HCT116 (cell line): ENCODE measurements around the gene SAP30L. TPM values are rescaled to one million over a fixed set of nuclear protein-coding genes. Genes with fewer than 3 reads are reported as not detected.

Source experiments
- ATAC-seq: fragments of 200-7000 bp; cut with Tn5 transposase; 2 replicates; pipeline ENCODE4 v1.9.1; 2020; ENCODE audit warnings: mild to moderate bottlenecking, moderate library complexity
- BruUV-seq: library from RNA; stranded (reverse); fragments of 400-500 nt; replicated peaks from 2 replicates; lab custom pipeline; 2021; lab: Mats Ljungman, UMichigan
- CTCF ChIA-PET: fragments of 300-600 bp; sonication (Branson Sonifier 250); formaldehyde crosslinking; loops from one replicate; lab custom pipeline; 2021; ENCODE audit warnings: antibody characterized with exemption; lab: Charles Lee
- POLR2A ChIA-PET: fragments of 300-600, 350-600 bp; sonication (Branson Sonifier 250); formaldehyde crosslinking; loops from one replicate; lab custom pipeline; 2021; ENCODE audit warnings: antibody characterized with exemption; lab: Charles Lee
- RAD21 ChIA-PET, 2 experiments: fragments of 300-600 bp; sonication (Branson Sonifier 250); formaldehyde crosslinking; loops; one replicate each; lab custom pipeline; 2023; ENCODE audit warnings: low total read pairs in 2 of 2; ENCODE audit not compliant: uncharacterized antibody in 2 of 2, unreplicated experiment in 2 of 2, low non-redundant PET in 1 of 2; lab: Charles Lee
- DNase-seq: peaks from one replicate; pipeline ENCODE4 v3.0.0-alpha.2; 2010; ENCODE audit warnings: low read depth, low spot score
- H2AFZ ChIP-seq: fragments of 200-600 bp; shearing (Covaris generic), sonication (generic); 2 replicates; pipeline ENCODE4 v1.6.1; 2017; ENCODE audit warnings: low read depth, mixed run types, mixed read lengths, antibody characterized with exemption, low read length; ENCODE audit not compliant: poor library complexity, severe bottlenecking
- H3K27ac ChIP-seq: 2 replicates; pipeline ENCODE4 v1.5.1; 2012; ENCODE audit warnings: low read depth, low read length
- H3K27me3 ChIP-seq: fragments of 200-600 bp; sonication (generic); 2 replicates; pipeline ENCODE4 v1.6.1; 2016; ENCODE audit warnings: mixed run types, low read length, mixed read lengths; ENCODE audit not compliant: insufficient read depth
- H3K36me3 ChIP-seq, 2 experiments: fragments of 200-500 bp in 1 of 2; fragments of 200-600 bp in 1 of 2; sonication (Bioruptor generic) in 1 of 2; sonication (generic) in 1 of 2; 2 replicates each; pipeline versions ENCODE4 v1.5.1 to v1.6.1; 2014 to 2016; ENCODE audit warnings: low read length in 2 of 2, inconsistent platforms in 1 of 2, mixed read lengths in 1 of 2, mixed run types in 1 of 2; ENCODE audit not compliant: insufficient read depth in 2 of 2, control insufficient read depth in 1 of 2
- H3K4me1 ChIP-seq, 2 experiments: fragments of 200-600 bp in 1 of 2; sonication (generic) in 1 of 2; 2 replicates each; pipeline versions ENCODE4 v1.5.1 to v1.6.1; 2012 to 2017; ENCODE audit warnings: low read length in 2 of 2, inconsistent platforms in 1 of 2, mild to moderate bottlenecking in 1 of 2, mixed read lengths in 1 of 2, mixed run types in 1 of 2, moderate library complexity in 1 of 2; ENCODE audit not compliant: insufficient read depth in 2 of 2, control insufficient read depth in 1 of 2
- H3K4me2 ChIP-seq: fragments of 200-600 bp; sonication (generic); 2 replicates; pipeline ENCODE4 v1.6.1; 2017; ENCODE audit warnings: mixed run types, low read length, mixed read lengths
- H3K4me3 ChIP-seq, 2 experiments: fragments of 200-600 bp in 1 of 2; sonication (generic) in 1 of 2; replicated peaks in 1 of 2; 2 replicates each; pipeline ENCODE4 v1.5.1; 2011 to 2016; ENCODE audit warnings: low read length in 2 of 2, control low read depth in 1 of 2, low read depth in 1 of 2, mild to moderate bottlenecking in 1 of 2, mixed read lengths in 1 of 2, mixed run types in 1 of 2
- H3K79me2 ChIP-seq: fragments of 200-600 bp; sonication (generic); 2 replicates; pipeline ENCODE4 v1.6.1; 2017; ENCODE audit warnings: mild to moderate bottlenecking, mixed run types, low read length, moderate library complexity, mixed read lengths; ENCODE audit not compliant: insufficient read depth
- H3K9ac ChIP-seq: fragments of 200-600 bp; sonication (generic); 2 replicates; pipeline ENCODE4 v1.6.1; 2016; ENCODE audit warnings: low read length, mixed read lengths
- H3K9me2 ChIP-seq: fragments of 200-600 bp; sonication (generic), shearing (Covaris generic); 2 replicates; pipeline ENCODE4 v1.6.1; 2017; ENCODE audit warnings: mixed run types, mild to moderate bottlenecking, moderate library complexity; ENCODE audit not compliant: insufficient read depth
- H3K9me3 ChIP-seq, 2 experiments: fragments of 200-500 bp in 1 of 2; fragments of 200-600 bp in 1 of 2; sonication (Bioruptor generic) in 1 of 2; sonication (generic) in 1 of 2; 2 replicates each; pipeline ENCODE4 v1.6.1; 2014 to 2017; ENCODE audit warnings: low read length in 2 of 2, mixed read lengths in 2 of 2, inconsistent platforms in 1 of 2, low read depth in 1 of 2, mild to moderate bottlenecking in 1 of 2, mixed run types in 1 of 2, moderate library complexity in 1 of 2; ENCODE audit not compliant: control insufficient read depth in 1 of 2, insufficient read depth in 1 of 2
- H4K20me1 ChIP-seq: fragments of 200-600 bp; sonication (generic), shearing (Covaris generic); 2 replicates; pipeline ENCODE4 v1.6.1; 2017; ENCODE audit warnings: mixed run types, mild to moderate bottlenecking, moderate library complexity; ENCODE audit not compliant: insufficient read depth
- CEBPB ChIP-seq: IDR thresholded peaks from 2 replicates; pipeline ENCODE4 v1.6.1; 2012; ENCODE audit warnings: low read depth
- EGR1 ChIP-seq: IDR thresholded peaks from 2 replicates; pipeline ENCODE4 v1.6.1; 2012; ENCODE audit warnings: low read depth
- EZH2 ChIP-seq: fragments of 200-600 bp; sonication (generic); IDR thresholded peaks from 2 replicates; pipeline ENCODE4 v1.6.1; 2017; ENCODE audit warnings: antibody characterized with exemption, mixed run types
- EZH2phosphoT487 ChIP-seq: fragments of 200-600 bp; IDR thresholded peaks from 2 replicates; pipeline ENCODE4 v1.6.1; 2018; ENCODE audit warnings: antibody characterized with exemption, borderline replicate concordance
- JUND ChIP-seq: IDR thresholded peaks from 2 replicates; pipeline ENCODE4 v1.6.1; 2012
- POLR2A ChIP-seq: IDR thresholded peaks from 2 replicates; pipeline ENCODE4 v1.7.0; 2011; ENCODE audit warnings: borderline replicate concordance; ENCODE audit not compliant: insufficient read depth, insufficient read length; ENCODE audit errors: extremely low read depth
- RAD21 ChIP-seq: IDR thresholded peaks from 2 replicates; pipeline ENCODE4 v1.6.1; 2012; ENCODE audit warnings: low read depth, mild to moderate bottlenecking
- SP1 ChIP-seq: IDR thresholded peaks from 2 replicates; pipeline ENCODE4 v1.6.1; 2012; ENCODE audit warnings: low read depth
- SRF ChIP-seq: IDR thresholded peaks from 2 replicates; pipeline ENCODE4 v1.6.1; 2012; ENCODE audit warnings: low read depth
- TCF7L2 ChIP-seq: IDR thresholded peaks from 2 replicates; pipeline ENCODE4 v1.7.0; 2011; ENCODE audit warnings: borderline replicate concordance, inconsistent platforms; ENCODE audit not compliant: insufficient read depth, insufficient read length; ENCODE audit errors: extremely low read depth
- YY1 ChIP-seq: IDR thresholded peaks from 2 replicates; pipeline ENCODE4 v1.6.1; 2011; ENCODE audit warnings: low read length, low read depth, moderate library complexity, mild to moderate bottlenecking; ENCODE audit not compliant: insufficient replicate concordance; ENCODE audit errors: extremely low read depth
- ZNF274 ChIP-seq: fragments of 200-500 bp; sonication (Bioruptor generic); IDR thresholded peaks from 2 replicates; pipeline ENCODE4 v1.6.1; 2014; ENCODE audit warnings: mild to moderate bottlenecking, low read depth, low read length, inconsistent platforms
- intact Hi-C: fragments of 100-400 bp; cut with micrococcal nuclease; formaldehyde crosslinking; loops from 2 replicates; pipeline ENCODE4 v1.10.0; 2022
- total RNA-seq: library from RNA; stranded (reverse); gene quantifications from one replicate; pipeline ENCODE4 v1.2.1, GENCODE V29; 2021; ENCODE audit not compliant: unreplicated experiment
- TF ChIP-seq, protein P1 (sequence below), 3 experiments: fragments of 200-600 bp in 1 of 3; sonication (generic) in 1 of 3; IDR thresholded peaks in 2 of 3; conservative IDR thresholded peaks in 1 of 3; 2 replicates each; pipeline ENCODE4 v1.5.1; 2012 to 2017; ENCODE audit warnings: low read depth in 2 of 3, low read length in 2 of 3, antibody characterized with exemption in 1 of 3, borderline replicate concordance in 1 of 3, control low read depth in 1 of 3, mild to moderate bottlenecking in 1 of 3, mixed read lengths in 1 of 3, mixed run types in 1 of 3, moderate library complexity in 1 of 3; ENCODE audit not compliant: insufficient read depth in 1 of 3
- TF ChIP-seq, protein P2 (sequence below): IDR thresholded peaks from 2 replicates; pipeline ENCODE4 v1.6.1; 2011; ENCODE audit warnings: mild to moderate bottlenecking, low read length, moderate library complexity; ENCODE audit not compliant: insufficient replicate concordance; ENCODE audit errors: extremely low read depth
- TF ChIP-seq, protein P3 (sequence below): IDR thresholded peaks from 2 replicates; pipeline ENCODE4 v1.6.1; 2012

Gene SAP30L
- total RNA-seq, 1 experiment from 2014 or later = 25.5 TPM

GRCh38 chr5:154408811-154409210 is 37.0 kb upstream of the SAP30L start:
- POLR2A ChIA-PET = no interaction called here
- RAD21 ChIA-PET = no interaction called here
- no TSS peak for BruUV-seq

More at GRCh38 chr5:154408811-154409210, 37.0 kb upstream of the SAP30L start:
- intact Hi-C loops = loop anchor here (5.0 kb wide), 2 partner anchors 212 to 1877 kb away; no protein-coding TSS in a partner anchor
- no peak for TF ChIP-seq ZNF274
- TF ChIP-seq, protein P1, sequence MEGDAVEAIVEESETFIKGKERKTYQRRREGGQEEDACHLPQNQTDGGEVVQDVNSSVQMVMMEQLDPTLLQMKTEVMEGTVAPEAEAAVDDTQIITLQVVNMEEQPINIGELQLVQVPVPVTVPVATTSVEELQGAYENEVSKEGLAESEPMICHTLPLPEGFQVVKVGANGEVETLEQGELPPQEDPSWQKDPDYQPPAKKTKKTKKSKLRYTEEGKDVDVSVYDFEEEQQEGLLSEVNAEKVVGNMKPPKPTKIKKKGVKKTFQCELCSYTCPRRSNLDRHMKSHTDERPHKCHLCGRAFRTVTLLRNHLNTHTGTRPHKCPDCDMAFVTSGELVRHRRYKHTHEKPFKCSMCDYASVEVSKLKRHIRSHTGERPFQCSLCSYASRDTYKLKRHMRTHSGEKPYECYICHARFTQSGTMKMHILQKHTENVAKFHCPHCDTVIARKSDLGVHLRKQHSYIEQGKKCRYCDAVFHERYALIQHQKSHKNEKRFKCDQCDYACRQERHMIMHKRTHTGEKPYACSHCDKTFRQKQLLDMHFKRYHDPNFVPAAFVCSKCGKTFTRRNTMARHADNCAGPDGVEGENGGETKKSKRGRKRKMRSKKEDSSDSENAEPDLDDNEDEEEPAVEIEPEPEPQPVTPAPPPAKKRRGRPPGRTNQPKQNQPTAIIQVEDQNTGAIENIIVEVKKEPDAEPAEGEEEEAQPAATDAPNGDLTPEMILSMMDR (IDR thresholded peaks at IDR 0.05 in 2 of 3, conservative IDR thresholded peaks at IDR 0.05 in 1 of 3; ENCODE audit: borderline replicate concordance in 1 of 3, insufficient read depth in 1 of 3, low read depth in 2 of 3, low read length in 2 of 3) = no peak
- TF ChIP-seq JUND = no peak
- TF ChIP-seq, protein P2, sequence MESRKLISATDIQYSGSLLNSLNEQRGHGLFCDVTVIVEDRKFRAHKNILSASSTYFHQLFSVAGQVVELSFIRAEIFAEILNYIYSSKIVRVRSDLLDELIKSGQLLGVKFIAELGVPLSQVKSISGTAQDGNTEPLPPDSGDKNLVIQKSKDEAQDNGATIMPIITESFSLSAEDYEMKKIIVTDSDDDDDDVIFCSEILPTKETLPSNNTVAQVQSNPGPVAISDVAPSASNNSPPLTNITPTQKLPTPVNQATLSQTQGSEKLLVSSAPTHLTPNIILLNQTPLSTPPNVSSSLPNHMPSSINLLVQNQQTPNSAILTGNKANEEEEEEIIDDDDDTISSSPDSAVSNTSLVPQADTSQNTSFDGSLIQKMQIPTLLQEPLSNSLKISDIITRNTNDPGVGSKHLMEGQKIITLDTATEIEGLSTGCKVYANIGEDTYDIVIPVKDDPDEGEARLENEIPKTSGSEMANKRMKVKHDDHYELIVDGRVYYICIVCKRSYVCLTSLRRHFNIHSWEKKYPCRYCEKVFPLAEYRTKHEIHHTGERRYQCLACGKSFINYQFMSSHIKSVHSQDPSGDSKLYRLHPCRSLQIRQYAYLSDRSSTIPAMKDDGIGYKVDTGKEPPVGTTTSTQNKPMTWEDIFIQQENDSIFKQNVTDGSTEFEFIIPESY = no peak
- no peak for TF ChIP-seq YY1
- TF ChIP-seq EZH2phosphoT487 = no peak
- no peak for TF ChIP-seq TCF7L2
- TF ChIP-seq CEBPB = no peak
- TF ChIP-seq, protein P3, sequence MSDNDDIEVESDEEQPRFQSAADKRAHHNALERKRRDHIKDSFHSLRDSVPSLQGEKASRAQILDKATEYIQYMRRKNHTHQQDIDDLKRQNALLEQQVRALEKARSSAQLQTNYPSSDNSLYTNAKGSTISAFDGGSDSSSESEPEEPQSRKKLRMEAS = no peak
- TF ChIP-seq SP1 = no peak
- no peak for TF ChIP-seq POLR2A
- no peak for TF ChIP-seq EGR1
- no peak for TF ChIP-seq SRF
- TF ChIP-seq RAD21 = no peak
- no peak for TF ChIP-seq EZH2
- Histone ChIP-seq H3K36me3 (no peaks in the 10 kb centered on the region), H3K27ac (no peak overlapping the region), H3K27me3 (no peaks in the 10 kb centered on the region), H3K4me2 (no peak overlapping the region), H3K9me3 (no peaks in the 10 kb centered on the region), H2AFZ (no peak overlapping the region), H3K9me2 (no peaks in the 10 kb centered on the region), H3K9ac (no peak overlapping the region), H3K79me2 (no peaks in the 10 kb centered on the region), H3K4me1 (peaks cover 8 to 23% of the 10 kb centered on the region in 2 experiments; a peak in 3 of 4 replicates), H3K4me3 (no peak overlapping the region), H4K20me1 (no peaks in the 10 kb centered on the region)
- DNase-seq (no peak), ATAC-seq (no peak)
- CTCF ChIA-PET = interaction anchor here (1.3 kb wide), 1 partner anchor 337 kb away, joined by 3 read pairs; no protein-coding TSS in a partner anchor
